ENCODE results near the gene GPBP1.
"Not testable (repeated sequence)": the region's sequence is repeated elsewhere in the genome, so short reads cannot be mapped to it uniquely, and the experiment has no call there.

GPBP1 gene

GRCh38 chr5:57191163-57191562, 17.3 kb downstream of the GPBP1 start:
- TF ChIP-seq, protein P1, sequence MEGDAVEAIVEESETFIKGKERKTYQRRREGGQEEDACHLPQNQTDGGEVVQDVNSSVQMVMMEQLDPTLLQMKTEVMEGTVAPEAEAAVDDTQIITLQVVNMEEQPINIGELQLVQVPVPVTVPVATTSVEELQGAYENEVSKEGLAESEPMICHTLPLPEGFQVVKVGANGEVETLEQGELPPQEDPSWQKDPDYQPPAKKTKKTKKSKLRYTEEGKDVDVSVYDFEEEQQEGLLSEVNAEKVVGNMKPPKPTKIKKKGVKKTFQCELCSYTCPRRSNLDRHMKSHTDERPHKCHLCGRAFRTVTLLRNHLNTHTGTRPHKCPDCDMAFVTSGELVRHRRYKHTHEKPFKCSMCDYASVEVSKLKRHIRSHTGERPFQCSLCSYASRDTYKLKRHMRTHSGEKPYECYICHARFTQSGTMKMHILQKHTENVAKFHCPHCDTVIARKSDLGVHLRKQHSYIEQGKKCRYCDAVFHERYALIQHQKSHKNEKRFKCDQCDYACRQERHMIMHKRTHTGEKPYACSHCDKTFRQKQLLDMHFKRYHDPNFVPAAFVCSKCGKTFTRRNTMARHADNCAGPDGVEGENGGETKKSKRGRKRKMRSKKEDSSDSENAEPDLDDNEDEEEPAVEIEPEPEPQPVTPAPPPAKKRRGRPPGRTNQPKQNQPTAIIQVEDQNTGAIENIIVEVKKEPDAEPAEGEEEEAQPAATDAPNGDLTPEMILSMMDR (conservative IDR thresholded peaks at IDR 0.05): no peak
- H3K27ac ChIP-seq: no peak overlapping the region

DNA sequence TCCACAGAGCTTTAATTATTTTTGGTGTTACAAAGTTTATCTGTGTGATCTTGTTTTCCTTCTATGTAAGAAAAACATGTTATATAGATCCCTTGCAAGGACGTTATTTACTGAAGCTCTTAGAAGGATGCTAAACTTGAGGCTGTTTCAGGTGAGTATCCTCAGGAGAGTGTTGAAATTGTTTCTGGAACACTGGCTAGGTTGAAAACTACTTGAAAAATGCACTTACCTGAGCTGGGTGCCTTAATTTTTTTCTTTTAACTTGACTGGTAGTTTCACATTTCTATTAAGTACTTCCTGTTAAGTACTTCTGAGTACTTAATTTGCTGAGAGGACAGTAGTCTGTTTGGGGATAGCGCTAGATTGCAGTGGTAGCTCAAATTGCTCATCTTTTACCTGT, 18.1 kb downstream of the GPBP1 start:
- no peak overlapping the region for H3K27ac ChIP-seq
- TF ChIP-seq, protein P1 (conservative IDR thresholded peaks at IDR 0.05): no peak

DNA sequence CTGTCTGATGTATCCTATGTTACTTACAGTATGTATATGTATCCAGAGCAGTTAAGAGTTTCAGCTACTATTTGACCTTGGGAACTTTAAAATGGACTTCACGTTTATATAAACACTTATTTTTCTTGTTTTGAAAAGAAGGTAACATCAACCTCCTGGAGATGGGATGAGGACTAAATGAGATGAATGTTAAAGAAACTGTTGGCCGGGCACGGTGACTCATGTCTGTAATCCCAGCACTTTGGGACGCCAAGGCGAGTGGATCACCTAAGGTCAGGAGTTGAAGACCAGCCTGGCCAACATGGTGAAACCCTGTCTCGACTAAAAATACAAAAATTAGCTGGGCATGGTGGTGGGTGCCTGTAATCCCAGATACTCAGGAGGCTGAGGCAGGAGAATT, 19.0 kb downstream of the GPBP1 start:
- not testable (repeated sequence) for H3K27ac ChIP-seq

DNA sequence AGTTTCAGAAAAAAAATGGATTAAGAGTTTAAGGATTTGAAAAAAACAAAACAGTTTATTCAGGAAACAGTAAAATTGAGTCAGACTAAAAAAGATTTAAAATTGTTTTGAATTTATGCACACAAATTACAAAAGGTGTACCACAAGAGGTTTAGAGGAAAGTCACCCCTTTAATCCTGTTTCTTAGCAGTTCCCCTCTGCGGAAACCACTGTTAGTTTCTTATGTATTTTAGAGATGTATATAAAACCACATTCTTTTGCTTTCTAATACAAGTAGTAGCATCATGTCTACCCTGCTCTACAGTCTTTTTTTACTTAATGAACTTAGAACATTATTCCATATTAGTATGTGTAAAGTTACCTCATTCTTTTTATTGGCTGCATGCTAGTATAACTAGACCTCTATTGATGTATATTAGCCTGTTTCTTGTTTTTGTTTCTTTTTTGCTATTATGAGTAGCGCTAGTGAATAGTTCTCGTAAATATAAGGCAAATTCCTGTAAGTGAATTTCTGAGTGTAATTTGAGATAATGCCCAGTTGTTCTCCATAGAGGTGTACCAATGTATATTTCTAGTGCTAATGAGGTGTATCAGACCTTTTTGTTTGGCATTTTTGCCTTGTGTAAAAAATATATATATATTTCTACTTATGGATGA, 20.0 kb downstream of the GPBP1 start:
- no peak overlapping the region for H3K27ac ChIP-seq
- TF ChIP-seq, protein P1 (conservative IDR thresholded peaks at IDR 0.05): no peak

- TF ChIP-seq, protein P1 (conservative IDR thresholded peaks at IDR 0.05): no peak
- H3K27ac ChIP-seq: no peak overlapping the region
These were observed 20.8 kb downstream of the GPBP1 start for GRCh38 chr5:57194653-57195052.

DNA sequence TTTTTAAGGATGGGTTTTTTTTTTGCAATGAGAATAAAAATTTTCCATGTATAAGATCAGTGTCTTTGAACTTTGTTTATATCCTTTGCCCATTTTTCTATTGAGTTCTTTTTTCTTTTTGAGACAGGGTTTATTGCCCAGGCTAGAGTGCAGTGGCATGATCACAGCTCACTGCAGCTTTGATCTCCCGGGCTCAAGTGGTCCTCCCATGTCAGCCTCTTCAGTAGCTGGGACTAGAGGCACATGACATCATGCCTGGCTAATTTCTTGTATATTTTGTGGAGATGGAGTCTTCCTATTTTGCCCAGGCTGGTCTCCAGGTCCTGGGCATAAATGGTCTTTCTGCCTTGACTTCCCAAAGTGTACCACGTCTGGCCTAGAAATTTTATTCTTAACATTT, 21.2 kb downstream of the GPBP1 start:
- TF ChIP-seq, protein P1 (conservative IDR thresholded peaks at IDR 0.05): no peak
- H3K27ac ChIP-seq: no peak overlapping the region

DNA sequence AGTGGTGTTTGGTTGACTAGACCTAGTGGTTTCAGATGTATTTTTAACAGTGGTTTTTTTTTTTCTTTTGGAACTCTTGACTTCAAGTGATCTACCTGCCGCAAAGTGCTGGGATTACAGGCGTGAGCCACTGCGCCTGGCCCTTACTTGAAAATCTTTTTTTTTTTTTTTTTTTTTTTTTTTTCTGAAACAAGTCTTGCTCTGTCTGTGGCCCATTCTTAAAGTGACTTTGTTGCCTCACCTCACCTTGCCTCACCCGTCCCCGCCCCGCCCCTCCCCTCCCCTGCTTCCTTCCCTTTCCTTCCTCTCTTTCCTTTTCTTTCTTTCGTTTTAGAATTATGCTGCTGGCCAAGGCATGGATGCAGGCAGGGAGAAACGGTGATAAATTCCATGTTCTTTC, 26.0 kb downstream of the GPBP1 start:
- TF ChIP-seq, protein P1 (conservative IDR thresholded peaks at IDR 0.05): no peak
- H3K27ac ChIP-seq: no peak overlapping the region

DNA sequence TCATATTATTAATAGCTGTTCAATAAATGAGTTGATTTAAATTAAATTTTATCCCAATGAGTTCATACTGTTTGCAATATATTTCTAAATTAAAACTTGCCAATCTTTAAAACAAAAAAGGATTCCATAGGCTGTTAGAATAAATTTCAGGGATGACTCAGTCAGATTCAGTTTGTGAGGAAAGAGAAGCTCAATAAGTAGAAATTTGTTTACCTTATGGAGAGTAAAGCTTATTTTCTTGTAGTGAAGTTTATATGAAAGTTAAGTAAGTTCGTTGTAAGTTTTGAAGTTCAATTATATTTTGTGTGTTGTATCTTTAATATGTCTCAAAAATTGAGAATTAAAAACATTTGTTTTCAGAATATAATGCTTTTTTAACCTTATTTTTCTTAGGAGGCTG, 29.0 kb downstream of the GPBP1 start:
- H3K27ac ChIP-seq: no peak overlapping the region
- TF ChIP-seq, protein P1 (conservative IDR thresholded peaks at IDR 0.05): no peak
